Esophagus squamous epithelium (tissue), 5 donors: Measurements from ENCODE around the gene SMIM38. TPM values are rescaled to one million over a fixed set of nuclear protein-coding genes. Genes with fewer than 3 reads are reported as not detected.

Experiments
- DNase-seq: peaks from one replicate; lab custom pipeline; 2025; lab: John Stamatoyannopoulos, UW
- H3K27ac ChIP-seq, 4 donors: fragments of 200-600 bp; sonication (generic); one replicate each; pipeline ENCODE4 v1.5.1; 2016 to 2019; ENCODE audit warnings: mild to moderate bottlenecking in 1 of 4
- H3K27me3 ChIP-seq, 4 donors: fragments of 200-600 bp; sonication (generic); 1 replicate in 3 of 4; 2 replicates in 1 of 4; pipeline versions ENCODE4 v1.5.1 to v1.6.0; 2017 to 2021; ENCODE audit warnings: antibody characterized with exemption in 1 of 4
- H3K36me3 ChIP-seq, 3 donors: fragments of 200-600 bp; sonication (generic); one replicate each; pipeline ENCODE4 v1.5.1; 2016 to 2019
- H3K4me1 ChIP-seq, 3 donors: fragments of 200-600 bp; sonication (generic); one replicate each; pipeline ENCODE4 v1.5.1; 2017 to 2019
- H3K4me3 ChIP-seq, 4 donors: fragments of 200-600 bp; sonication (generic); 1 replicate in 3 of 4; 2 replicates in 1 of 4; pipeline ENCODE4 v1.5.1; 2016 to 2019; ENCODE audit warnings: mild to moderate bottlenecking in 2 of 4, moderate library complexity in 1 of 4
- H3K9me3 ChIP-seq, 3 donors: fragments of 200-600 bp; sonication (generic); one replicate each; pipeline ENCODE4 v1.5.1; 2016 to 2019
- CTCF ChIP-seq, 6 experiments: fragments of 450-650 bp in 4 of 6; fragments of 200-600 bp in 2 of 6; sonication (generic) in 2 of 6; IDR thresholded peaks; one replicate each; pipeline ENCODE4 v1.5.1; 2016 to 2019; ENCODE audit warnings: antibody characterized with exemption in 6 of 6, mild to moderate bottlenecking in 4 of 6, moderate library complexity in 4 of 6
- POLR2A ChIP-seq, 4 donors: fragments of 450-650 bp; IDR thresholded peaks; one replicate each; pipeline ENCODE4 v1.6.1; 2017; ENCODE audit warnings: antibody characterized with exemption in 4 of 4, mild to moderate bottlenecking in 4 of 4, moderate library complexity in 3 of 4
- WGBS, 2 donors: methylation state at CpG; one replicate each; pipeline ENCODE4 v1.1.5; 2018; 5-methylcytosine and 5-hydroxymethylcytosine counted together
- intact Hi-C: fragments of 100-400 bp; cut with DNase I; formaldehyde crosslinking; loops from one replicate; pipeline ENCODE4 v1.15.0; 2022
- total RNA-seq, 4 donors: library from RNA; depleted of rRNA; stranded (reverse); fragments of >200 nt; gene quantifications; one replicate each; pipeline ENCODE4 v1.1.0, GENCODE V29; 2016
- donor health status: DM: yes; HTN: yes; CAD: no.

The SMIM38 gene
- total RNA-seq, 4 donors from 2014 or later, result 0.15 to 0.19 TPM; not detected in 2

- DNase-seq, result no peak
- intact Hi-C loops, result no loop called here
- Histone ChIP-seq H3K27me3 (no peaks in the 10 kb centered on the region), H3K9me3 (peaks cover 0 to 5% (median 0%) of the 10 kb centered on the region in 3 donors), H3K36me3 (no peaks in the 10 kb centered on the region), H3K4me3 (no peak overlapping the region), H3K27ac (no peak overlapping the region), H3K4me1 (peaks cover 9 to 26% (median 9%) of the 10 kb centered on the region in 3 donors)
- TF ChIP-seq CTCF (IDR thresholded peaks at IDR 0.05) (no peak), POLR2A (IDR thresholded peaks at IDR 0.05) (no peak)
- WGBS, 2 donors, result 56 to 65% methylated on average over 6 to 8 of the region's 9 CpGs
Measured at GRCh38 chr11:69130654-69131053, 25.1 kb upstream of the SMIM38 start.

- no peak for DNase-seq
- no peaks in the 10 kb centered on the region for H3K36me3 ChIP-seq
- H3K27ac ChIP-seq, result no peak overlapping the region
- 67 to 100% methylated on average over 1 of the region's 11 CpGs for WGBS, 2 donors
- H3K4me3 ChIP-seq, result no peak overlapping the region
- no peak for TF ChIP-seq POLR2A (IDR thresholded peaks at IDR 0.05)
- TF ChIP-seq CTCF (IDR thresholded peaks at IDR 0.05), result no peak
- peaks cover 0 to 5% (median 0%) of the 10 kb centered on the region in 3 donors for H3K9me3 ChIP-seq
- intact Hi-C loops, result no loop called here
- no peaks in the 10 kb centered on the region for H3K27me3 ChIP-seq
- H3K4me1 ChIP-seq, result peaks cover 9 to 26% (median 9%) of the 10 kb centered on the region in 3 donors
Measured at GRCh38 chr11:69131121-69131566, 24.6 kb upstream of the SMIM38 start.

GRCh38 chr11:69131644-69132300 lies 24.0 kb upstream of the SMIM38 start:
- no peak for DNase-seq
- Histone ChIP-seq H3K9me3 (peaks cover 0 to 5% (median 0%) of the 10 kb centered on the region in 3 donors), H3K27me3 (no peaks in the 10 kb centered on the region), H3K36me3 (no peaks in the 10 kb centered on the region), H3K27ac (peak overlapping the region in 2 of 4 donors; percentile 7 to 19), H3K4me3 (no peak overlapping the region), H3K4me1 (peaks cover 9 to 25% (median 9%) of the 10 kb centered on the region in 3 donors)
- TF ChIP-seq CTCF (IDR thresholded peaks at IDR 0.05) (peak; percentile 21 to 96 (median 88)), POLR2A (IDR thresholded peaks at IDR 0.05) (no peak)
- 28 to 30% methylated on average over 2 to 6 of the region's 15 CpGs for WGBS, 2 donors
- intact Hi-C loops, result no loop called here

GRCh38 chr11:69132301-69132670 lies 23.4 kb upstream of the SMIM38 start:
- DNase-seq, result no peak
- intact Hi-C loops, result no loop called here
- H3K27ac ChIP-seq, result no peak overlapping the region

More at GRCh38 chr11:69132301-69132670, 23.4 kb upstream of the SMIM38 start:
- Histone ChIP-seq H3K27me3 (no peaks in the 10 kb centered on the region), H3K4me1 (peaks cover 9 to 25% (median 9%) of the 10 kb centered on the region in 3 donors), H3K36me3 (no peaks in the 10 kb centered on the region), H3K9me3 (peaks cover 0 to 5% (median 0%) of the 10 kb centered on the region in 3 donors), H3K4me3 (no peak overlapping the region)
- 58 to 80% methylated on average over 3 of the region's 7 CpGs for WGBS, 2 donors
- TF ChIP-seq POLR2A (IDR thresholded peaks at IDR 0.05), result no peak
- TF ChIP-seq CTCF (IDR thresholded peaks at IDR 0.05), result no peak
